ENCODE measurements around the gene EPHA4.

The EPHA4 gene

GRCh38 chr2:221484761-221485502 is 87.2 kb downstream of the EPHA4 start:
- Histone ChIP-seq H3K9ac (ENCODE audit: low read length) (no peak overlapping the region), H3K9me2 (replicated peaks; ENCODE audit: insufficient read depth, low read length) (no peaks in the 10 kb centered on the region), H2AFZ (ENCODE audit: low read length) (no peak overlapping the region), H3K79me2 (ENCODE audit: low read length) (no peaks in the 10 kb centered on the region), H3K4me1 (ENCODE audit: low read length) (no peaks in the 10 kb centered on the region), H3K4me2 (ENCODE audit: low read depth, low read length) (no peak overlapping the region), H3K27me3 (replicated peaks; ENCODE audit: insufficient read depth, low read length) (no peaks in the 10 kb centered on the region), H3K4me3 (ENCODE audit: low read length) (no peak overlapping the region), H4K20me1 (ENCODE audit: insufficient read depth, low read length) (no peaks in the 10 kb centered on the region), H3F3A (ENCODE audit: insufficient read depth, low read length) (no peaks in the 10 kb centered on the region), H3K27ac (ENCODE audit: low read length) (no peak overlapping the region), H3K9me3 (replicated peaks; ENCODE audit: insufficient read depth, low read length) (no peaks in the 10 kb centered on the region), H3K36me3 (replicated peaks; ENCODE audit: insufficient read depth, low read length) (no peaks in the 10 kb centered on the region)
- no peak for DNase-seq
- TF ChIP-seq EZH2phosphoT487 (IDR thresholded peaks at IDR 0.05; ENCODE audit: low read length) (no peak), EZH2 (optimal IDR thresholded peaks at IDR 0.05; ENCODE audit: low read depth, low read length) (no peak), CTCF (IDR thresholded peaks at IDR 0.05; ENCODE audit: low read length) (no peak)

DNA sequence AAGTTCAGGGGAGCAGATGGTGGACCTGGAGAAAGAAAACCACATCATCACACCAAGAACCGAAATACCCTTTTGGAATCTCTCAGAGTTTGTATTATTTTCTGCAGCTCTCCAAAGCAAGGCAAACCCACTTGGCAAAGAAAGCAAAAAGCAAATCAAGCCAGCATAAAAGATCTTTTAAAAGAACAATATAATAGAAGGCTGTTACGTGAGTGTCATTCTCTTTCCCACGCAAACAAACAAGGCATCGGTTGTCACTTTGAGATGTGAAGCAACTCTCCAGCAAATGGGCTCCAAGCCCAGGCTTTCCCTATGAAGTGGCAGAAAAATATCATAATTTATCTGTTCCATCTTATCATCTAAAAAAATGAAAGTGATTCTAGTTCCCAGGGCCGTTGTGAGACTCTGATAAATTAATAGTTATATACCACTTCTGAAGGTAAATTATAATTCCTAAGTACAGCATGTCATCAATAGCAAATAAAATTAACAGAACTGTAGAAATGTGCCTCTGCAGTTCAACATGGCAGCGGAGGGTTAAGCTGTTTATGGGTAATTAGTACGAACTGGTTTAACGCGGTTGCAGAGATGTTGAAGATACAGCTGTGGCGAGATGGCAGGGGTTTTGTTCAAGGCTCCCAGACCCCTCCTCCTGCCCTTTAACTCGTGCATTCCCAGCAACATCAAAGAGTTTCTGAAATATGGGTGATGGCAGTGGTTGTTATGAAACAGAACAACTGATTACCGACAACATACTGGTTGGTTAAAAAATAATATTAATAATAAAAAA is 89.2 kb downstream of the EPHA4 start:
- H3F3A ChIP-seq (ENCODE audit: insufficient read depth, low read length): no peaks in the 10 kb centered on the region

GRCh38 chr2:221480821-221481220 is 91.3 kb downstream of the EPHA4 start:
- H3K9me2 ChIP-seq (replicated peaks; ENCODE audit: insufficient read depth, low read length): no peaks in the 10 kb centered on the region
- no peak overlapping the region for H2AFZ ChIP-seq (ENCODE audit: low read length)
- no peaks in the 10 kb centered on the region for H3K27me3 ChIP-seq (replicated peaks; ENCODE audit: insufficient read depth, low read length)
- no peaks in the 10 kb centered on the region for H3K79me2 ChIP-seq (ENCODE audit: low read length)
- no peak overlapping the region for H3K9ac ChIP-seq (ENCODE audit: low read length)
- H3K4me2 ChIP-seq (ENCODE audit: low read depth, low read length): no peak overlapping the region
- no peaks in the 10 kb centered on the region for H3K9me3 ChIP-seq (replicated peaks; ENCODE audit: insufficient read depth, low read length)
- TF ChIP-seq EZH2 (optimal IDR thresholded peaks at IDR 0.05; ENCODE audit: low read depth, low read length): no peak
- no peak for TF ChIP-seq CTCF (IDR thresholded peaks at IDR 0.05; ENCODE audit: low read length)
- no peak for TF ChIP-seq EZH2phosphoT487 (IDR thresholded peaks at IDR 0.05; ENCODE audit: low read length)
- no peak overlapping the region for H3K4me3 ChIP-seq (ENCODE audit: low read length)
- H3K4me1 ChIP-seq (ENCODE audit: low read length): no peaks in the 10 kb centered on the region
- H3K27ac ChIP-seq (ENCODE audit: low read length): no peak overlapping the region
- DNase-seq: no peak
- no peaks in the 10 kb centered on the region for H3F3A ChIP-seq (ENCODE audit: insufficient read depth, low read length)
- H3K36me3 ChIP-seq (replicated peaks; ENCODE audit: insufficient read depth, low read length): no peaks in the 10 kb centered on the region
- H4K20me1 ChIP-seq (ENCODE audit: insufficient read depth, low read length): no peaks in the 10 kb centered on the region

More for the DNA sequence above, 89.2 kb downstream of the EPHA4 start:
- no peak for TF ChIP-seq EZH2phosphoT487 (IDR thresholded peaks at IDR 0.05; ENCODE audit: low read length)
- TF ChIP-seq CTCF (IDR thresholded peaks at IDR 0.05; ENCODE audit: low read length): no peak
- no peak for TF ChIP-seq EZH2 (optimal IDR thresholded peaks at IDR 0.05; ENCODE audit: low read depth, low read length)
- Histone ChIP-seq H3K9ac (ENCODE audit: low read length) (no peak overlapping the region), H4K20me1 (ENCODE audit: insufficient read depth, low read length) (no peaks in the 10 kb centered on the region), H3K27ac (ENCODE audit: low read length) (no peak overlapping the region), H3K4me1 (ENCODE audit: low read length) (no peaks in the 10 kb centered on the region), H3K79me2 (ENCODE audit: low read length) (no peaks in the 10 kb centered on the region), H3K36me3 (replicated peaks; ENCODE audit: insufficient read depth, low read length) (no peaks in the 10 kb centered on the region), H3K4me3 (ENCODE audit: low read length) (no peak overlapping the region), H3K27me3 (replicated peaks; ENCODE audit: insufficient read depth, low read length) (no peaks in the 10 kb centered on the region), H3K9me2 (replicated peaks; ENCODE audit: insufficient read depth, low read length) (no peaks in the 10 kb centered on the region), H2AFZ (ENCODE audit: low read length) (no peak overlapping the region), H3K9me3 (replicated peaks; ENCODE audit: insufficient read depth, low read length) (no peaks in the 10 kb centered on the region), H3K4me2 (ENCODE audit: low read depth, low read length) (no peak overlapping the region)
- DNase-seq: no peak
